Activated CD8-positive, alpha-beta memory T cell treated with anti-CD3 and anti-CD28 coated beads for 1 hour (primary cell): ENCODE measurements around the gene ZGRF1.
A peak's percentile ranks its signal among the peaks of the same experiment; 100 is the strongest.
"Not testable (repeated sequence)": the region's sequence is repeated elsewhere in the genome, so short reads cannot be mapped to it uniquely, and the experiment has no call there.

Experiments used
- DNase-seq, 2 donors: peaks; one replicate each; pipeline ENCODE4 v3.0.0-alpha.2; 2020; ENCODE audit warnings: low read depth in 1 of 2; ENCODE audit errors: extremely low read depth in 1 of 2

The ZGRF1 gene

GRCh38 chr4:112636688-112637551, at the start of gene ZGRF1, which contains the start of gene LARP7:
Gene ZGRF1 (minus strand): TSS chr4:112636909. CDS start chr4:112633176, 3,733 bp downstream.
Gene LARP7 (plus strand): TSS chr4:112637143. CDS start chr4:112644670, 7,527 bp downstream.
- DNase-seq: peak; percentile 94 to 95

- no peak for DNase-seq
Measured at GRCh38 chr4:112680996-112681395, 44.3 kb upstream of the ZGRF1 start.

GRCh38 chr4:112677519-112678091, 40.9 kb upstream of the ZGRF1 start:
- DNase-seq: no peak

GRCh38 chr4:112674376-112674775, 37.7 kb upstream of the ZGRF1 start:
- no peak for DNase-seq

- DNase-seq: no peak
Measured at GRCh38 chr4:112673686-112674085, 37.0 kb upstream of the ZGRF1 start.

- DNase-seq: no peak
Measured at GRCh38 chr4:112673076-112673475, 36.4 kb upstream of the ZGRF1 start.

DNA sequence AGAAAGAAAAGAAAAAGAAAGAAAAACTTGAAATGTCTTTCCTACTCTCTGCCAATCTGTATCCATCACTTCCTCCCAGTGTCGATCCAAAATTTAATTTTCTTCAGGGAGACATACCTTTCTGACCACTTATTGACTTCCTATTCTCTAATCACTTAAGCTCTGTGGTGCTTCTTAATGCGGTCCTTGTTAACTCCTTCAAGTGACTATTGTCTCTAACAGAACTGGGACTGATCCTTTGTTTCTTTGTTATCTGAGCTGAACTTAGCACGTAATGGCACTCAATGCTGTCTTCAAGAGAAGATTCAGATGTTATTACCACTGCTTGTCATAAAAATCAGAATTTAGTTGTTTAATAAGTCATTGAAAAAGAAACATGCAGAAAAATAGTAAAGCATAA, 31.4 kb upstream of the ZGRF1 start:
- no peak for DNase-seq

GRCh38 chr4:112664611-112665010, 27.9 kb upstream of the ZGRF1 start:
- DNase-seq: no peak

DNA sequence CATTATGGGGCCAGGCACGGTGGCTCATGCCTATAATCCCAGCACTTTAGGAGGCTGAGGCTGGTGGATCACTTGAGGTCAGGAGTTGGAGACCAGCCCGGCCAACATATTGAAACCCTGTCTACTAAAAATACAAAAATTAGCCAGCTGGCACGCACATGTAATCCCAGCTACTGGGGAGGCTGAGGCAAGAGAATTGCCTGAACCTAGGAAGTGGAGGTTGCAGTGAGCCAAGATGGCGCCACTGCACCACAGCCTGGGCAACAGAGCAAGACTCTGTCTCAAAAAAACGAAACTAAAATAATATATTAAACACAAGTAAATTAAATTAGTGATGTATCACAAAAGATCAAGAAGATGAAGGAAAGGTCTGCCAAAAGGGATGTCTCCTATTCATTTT, 19.4 kb upstream of the ZGRF1 start:
- DNase-seq: not testable (repeated sequence)

GRCh38 chr4:112655270-112655669, 18.6 kb upstream of the ZGRF1 start:
- DNase-seq: no peak

- no peak for DNase-seq
Measured at GRCh38 chr4:112652216-112652615, 15.5 kb upstream of the ZGRF1 start.

DNA sequence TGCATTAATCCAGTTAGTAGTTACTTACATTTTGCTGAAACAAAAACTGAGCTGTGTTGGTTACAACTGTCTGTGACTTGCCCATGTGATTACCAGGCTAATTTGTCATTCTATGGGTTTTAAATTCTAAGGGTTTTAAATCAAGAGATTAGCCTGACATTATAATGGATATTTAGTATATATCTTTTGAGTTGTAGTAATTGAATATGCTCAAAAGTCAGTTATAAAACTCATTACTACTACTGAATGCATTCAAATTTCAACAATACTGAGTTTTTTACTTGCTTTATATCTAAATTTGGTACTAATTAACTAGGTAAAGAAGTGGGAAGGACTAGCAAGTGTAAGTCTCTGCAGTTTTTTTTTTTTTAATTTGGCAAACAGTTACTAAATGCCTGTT, 14.9 kb upstream of the ZGRF1 start:
- no peak for DNase-seq

DNA sequence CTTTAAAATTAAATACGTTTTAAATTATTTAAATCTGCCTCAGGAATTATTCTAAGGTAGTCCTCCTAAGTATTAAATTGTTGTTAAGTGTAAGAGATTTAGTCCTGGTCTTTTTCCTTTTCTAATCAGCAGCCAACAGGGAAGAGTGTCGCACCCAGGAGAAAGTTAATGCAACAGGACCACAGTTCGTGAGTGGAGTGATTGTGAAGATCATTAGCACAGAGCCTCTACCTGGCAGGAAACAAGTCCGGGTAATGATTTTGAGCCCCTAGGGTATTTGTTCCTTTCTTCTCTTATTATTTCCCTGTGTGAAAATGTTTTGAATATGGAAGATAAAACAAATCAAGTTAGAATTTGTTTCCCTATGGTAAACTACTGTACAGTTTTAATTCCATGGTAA, 13.6 kb upstream of the ZGRF1 start:
- DNase-seq: no peak

DNA sequence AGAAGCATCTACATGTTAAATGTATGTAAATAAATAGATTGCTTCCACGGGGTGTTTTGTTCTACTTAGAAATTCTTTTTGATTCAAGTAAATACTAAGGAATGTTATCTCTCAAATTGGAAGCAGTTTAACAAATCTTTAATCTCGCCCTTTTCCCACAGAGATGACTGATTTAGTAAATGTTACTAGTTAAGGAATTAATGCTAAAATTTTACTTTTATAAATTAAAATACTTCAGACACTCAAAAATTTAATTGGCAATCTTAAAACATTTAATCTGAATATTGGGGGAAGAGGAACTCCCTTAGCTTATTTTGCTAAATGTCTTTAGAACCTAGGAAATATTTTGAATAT, 12.3 kb upstream of the ZGRF1 start:
- DNase-seq: no peak

GRCh38 chr4:112648263-112649054, 11.8 kb upstream of the ZGRF1 start:
- DNase-seq: no peak

GRCh38 chr4:112647785-112648184, 11.1 kb upstream of the ZGRF1 start:
- DNase-seq: no peak

DNA sequence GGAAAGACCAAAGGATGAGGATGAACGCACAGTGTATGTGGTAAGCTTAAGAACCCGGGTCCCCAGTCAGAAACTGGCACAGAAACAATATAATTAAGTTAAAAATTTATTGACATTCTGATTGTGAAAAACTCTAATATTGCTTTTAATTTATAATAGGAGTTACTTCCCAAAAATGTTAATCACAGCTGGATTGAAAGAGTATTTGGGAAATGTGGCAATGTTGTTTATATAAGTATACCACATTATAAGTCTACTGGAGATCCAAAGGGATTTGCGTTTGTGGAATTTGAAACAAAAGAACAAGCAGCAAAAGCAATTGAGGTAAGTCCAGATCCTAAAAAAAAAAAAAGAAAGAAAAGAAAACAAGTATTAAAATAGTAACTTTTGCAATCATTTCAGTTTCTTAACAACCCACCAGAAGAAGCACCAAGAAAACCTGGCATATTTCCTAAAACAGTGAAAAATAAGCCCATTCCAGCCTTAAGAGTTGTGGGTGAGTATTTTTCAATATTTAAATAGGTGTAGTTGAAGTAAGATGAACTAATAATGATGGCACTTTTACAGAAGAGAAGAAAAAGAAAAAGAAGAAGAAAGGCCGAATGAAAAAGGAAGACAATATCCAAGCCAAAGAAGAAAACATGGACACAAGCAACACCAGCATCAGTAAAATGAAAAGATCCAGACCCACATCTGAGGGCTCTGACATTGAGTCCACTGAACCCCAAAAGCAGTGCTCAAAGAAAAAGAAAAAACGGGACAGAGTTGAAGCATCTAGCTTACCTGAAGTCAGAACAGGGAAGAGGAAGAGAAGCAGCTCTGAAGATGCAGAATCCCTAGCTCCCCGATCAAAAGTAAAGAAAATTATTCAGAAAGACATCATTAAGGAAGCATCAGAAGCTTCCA, 10.2 kb upstream of the ZGRF1 start:
- DNase-seq: no peak

DNA sequence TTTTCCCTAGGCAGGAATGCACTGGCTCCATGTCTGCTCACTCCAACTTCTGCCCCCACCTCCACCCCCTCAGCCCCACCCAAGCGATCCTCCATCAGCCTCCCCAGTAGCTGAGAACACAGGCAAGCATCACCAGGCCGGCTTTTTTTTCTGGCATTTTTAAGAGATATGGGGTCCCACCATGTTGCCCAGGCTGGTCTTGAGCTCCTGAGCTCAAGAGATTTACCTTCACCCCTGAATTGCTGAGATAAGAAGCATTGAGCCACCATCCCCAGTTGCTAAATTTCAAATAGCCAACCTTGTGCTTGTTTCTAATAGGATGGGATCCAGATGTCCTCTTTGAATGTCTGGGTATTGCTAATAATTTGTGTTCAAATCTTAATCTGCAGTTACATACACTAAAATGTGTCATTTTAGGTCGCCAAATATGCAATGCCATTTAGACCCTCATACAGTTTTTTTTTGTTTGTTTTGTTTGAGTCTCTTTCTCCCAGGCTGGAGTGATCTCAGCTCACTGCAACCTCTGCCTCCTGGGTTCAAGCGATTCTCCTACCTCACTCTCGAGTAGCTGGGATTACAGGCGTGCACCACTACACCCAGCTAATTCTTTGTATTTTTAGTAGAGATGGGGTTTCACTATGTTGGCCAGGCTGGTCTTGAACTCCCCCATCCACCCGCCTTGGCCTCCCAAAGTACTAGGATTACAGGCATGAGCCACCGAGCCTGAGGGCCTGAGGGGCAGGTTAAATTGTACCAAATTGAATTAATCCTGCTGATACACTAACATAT, 9.0 kb upstream of the ZGRF1 start:
- DNase-seq: no peak

DNA sequence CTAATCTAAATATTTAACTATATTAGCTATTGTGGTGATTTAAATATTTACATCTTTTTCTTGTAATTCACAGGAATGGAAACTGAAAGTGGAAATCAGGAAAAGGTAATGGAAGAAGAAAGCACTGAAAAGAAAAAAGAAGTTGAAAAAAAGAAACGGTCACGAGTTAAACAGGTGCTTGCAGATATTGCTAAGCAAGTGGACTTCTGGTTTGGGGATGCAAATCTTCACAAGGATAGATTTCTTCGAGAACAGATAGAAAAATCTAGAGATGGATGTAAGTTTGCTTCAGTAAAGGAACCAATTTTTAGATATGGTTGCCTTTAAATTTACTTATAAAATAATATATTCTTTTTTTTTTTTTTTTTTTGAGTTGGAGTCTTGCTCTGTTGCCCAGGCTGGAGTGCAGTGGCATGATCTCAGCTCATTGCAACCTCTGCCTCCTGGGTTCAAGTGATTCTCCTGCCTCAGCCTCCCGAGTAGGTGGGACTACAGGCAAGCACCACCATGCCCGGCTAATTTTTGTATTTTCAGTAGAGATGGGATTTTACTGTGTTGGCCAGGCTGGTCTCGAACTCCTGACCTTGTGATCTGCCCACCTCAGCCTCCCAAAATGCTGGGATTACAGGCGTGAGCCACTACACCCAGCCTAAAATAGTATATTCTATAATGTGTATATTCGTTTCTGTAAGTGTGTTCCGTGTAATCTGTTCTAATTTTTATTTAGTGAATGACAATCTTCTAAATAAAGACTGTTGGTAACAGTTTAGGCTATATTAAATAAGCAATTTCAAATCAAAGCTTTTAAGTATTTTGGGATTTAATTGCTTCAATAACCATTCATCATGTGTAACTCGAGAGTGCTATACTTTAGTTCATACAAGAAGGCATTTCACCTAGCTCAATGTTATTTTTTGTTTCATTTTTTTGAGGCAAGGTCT, 8.2 kb upstream of the ZGRF1 start:
- not testable (repeated sequence) for DNase-seq
